NCI-H1105 (cell line): ENCODE measurements around the gene RAE1.

Experiments used
- DNase-seq: peaks from one replicate; lab custom pipeline; 2025; lab: John Stamatoyannopoulos, UW

The RAE1 gene

DNA sequence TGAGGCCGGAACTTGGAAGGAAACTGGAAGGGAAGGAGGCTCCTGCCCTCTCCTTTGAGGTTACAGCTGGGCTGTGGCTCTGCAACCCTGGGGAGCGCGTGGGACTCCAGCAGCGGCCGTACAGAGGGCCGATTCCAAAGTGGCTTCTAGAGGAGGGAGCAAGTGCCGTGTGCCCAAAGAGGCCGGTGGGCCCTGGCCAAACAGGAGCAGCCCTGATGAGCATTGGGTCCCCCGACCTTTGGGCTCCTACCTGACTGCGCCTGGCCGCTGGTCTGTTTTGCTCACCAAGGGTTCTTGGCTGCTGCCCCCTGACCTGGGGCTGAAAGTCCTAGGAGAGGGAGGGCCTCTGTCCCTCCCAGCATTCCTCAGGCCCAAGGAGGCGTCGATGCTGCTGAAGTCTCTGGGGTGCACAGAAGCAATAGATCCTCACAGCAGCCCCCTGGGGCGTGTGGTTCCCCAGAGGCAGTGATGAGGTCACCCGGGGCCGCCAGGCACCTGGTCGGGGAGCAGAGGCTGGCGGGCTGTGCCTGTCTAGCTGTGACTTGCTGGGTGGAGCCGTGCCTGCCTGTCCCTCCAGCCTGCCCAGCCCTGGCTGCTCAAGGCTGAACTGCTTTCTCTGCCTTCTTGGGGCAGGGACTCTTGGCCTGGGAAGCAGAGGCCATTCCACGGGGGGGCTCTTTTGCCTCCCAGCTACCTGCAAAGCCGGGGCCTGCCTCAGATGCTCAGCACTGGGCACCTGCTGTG, 49.9 kb downstream of the RAE1 start:
- DNase-seq = no peak

GRCh38 chr20:57401565-57401918, 50.5 kb downstream of the RAE1 start:
- DNase-seq = no peak

GRCh38 chr20:57402206-57403125, 51.4 kb downstream of the RAE1 start:
- DNase-seq = no peak

GRCh38 chr20:57403216-57403615, 52.2 kb downstream of the RAE1 start:
- DNase-seq = no peak

DNA sequence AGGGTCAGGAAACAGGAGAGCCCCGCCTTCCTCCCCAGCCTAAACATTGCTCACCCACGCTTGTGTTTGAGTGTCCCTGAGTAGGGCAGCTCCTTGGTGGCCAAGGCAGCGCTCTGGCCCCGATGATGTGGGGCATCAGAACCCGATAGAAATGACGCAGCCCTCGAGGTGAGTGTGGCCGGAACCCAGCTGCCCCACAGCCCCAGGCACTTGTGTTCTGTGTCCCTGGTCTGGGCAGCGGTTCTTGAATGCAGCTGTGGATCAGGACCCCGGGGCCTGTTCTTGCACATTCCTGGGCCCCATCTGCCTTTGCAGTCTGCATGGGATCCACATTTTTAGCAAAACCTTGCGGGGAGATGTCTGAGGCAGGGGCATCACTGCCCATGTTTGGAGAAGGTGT, 53.0 kb downstream of the RAE1 start:
- DNase-seq = no peak

- DNase-seq = no peak
Measured at GRCh38 chr20:57404419-57405072, 53.5 kb downstream of the RAE1 start.

- no peak for DNase-seq
Measured at GRCh38 chr20:57405236-57406016, 54.4 kb downstream of the RAE1 start.

GRCh38 chr20:57407541-57407956, 56.5 kb downstream of the RAE1 start:
- no peak for DNase-seq

DNA sequence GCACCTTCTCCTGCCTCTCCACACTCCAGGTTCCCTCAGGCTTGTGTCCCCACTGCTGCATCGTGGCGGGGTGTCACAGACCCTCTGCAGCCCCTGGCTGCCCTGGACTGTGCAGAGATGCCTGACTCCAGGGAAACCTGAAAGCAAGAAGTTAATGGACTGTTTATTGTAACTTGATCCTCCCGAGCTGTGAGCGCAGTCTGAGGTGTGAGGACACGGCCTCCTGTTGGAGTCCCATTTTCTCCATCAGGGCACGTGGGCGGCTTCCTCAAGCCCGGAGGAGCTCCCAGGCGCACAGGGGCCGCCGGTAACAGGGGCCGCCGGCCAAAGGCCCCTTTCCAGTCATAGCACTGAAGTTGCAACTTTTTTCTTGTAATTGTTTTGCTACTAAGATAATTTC, 57.1 kb downstream of the RAE1 start:
- DNase-seq = no peak

DNA sequence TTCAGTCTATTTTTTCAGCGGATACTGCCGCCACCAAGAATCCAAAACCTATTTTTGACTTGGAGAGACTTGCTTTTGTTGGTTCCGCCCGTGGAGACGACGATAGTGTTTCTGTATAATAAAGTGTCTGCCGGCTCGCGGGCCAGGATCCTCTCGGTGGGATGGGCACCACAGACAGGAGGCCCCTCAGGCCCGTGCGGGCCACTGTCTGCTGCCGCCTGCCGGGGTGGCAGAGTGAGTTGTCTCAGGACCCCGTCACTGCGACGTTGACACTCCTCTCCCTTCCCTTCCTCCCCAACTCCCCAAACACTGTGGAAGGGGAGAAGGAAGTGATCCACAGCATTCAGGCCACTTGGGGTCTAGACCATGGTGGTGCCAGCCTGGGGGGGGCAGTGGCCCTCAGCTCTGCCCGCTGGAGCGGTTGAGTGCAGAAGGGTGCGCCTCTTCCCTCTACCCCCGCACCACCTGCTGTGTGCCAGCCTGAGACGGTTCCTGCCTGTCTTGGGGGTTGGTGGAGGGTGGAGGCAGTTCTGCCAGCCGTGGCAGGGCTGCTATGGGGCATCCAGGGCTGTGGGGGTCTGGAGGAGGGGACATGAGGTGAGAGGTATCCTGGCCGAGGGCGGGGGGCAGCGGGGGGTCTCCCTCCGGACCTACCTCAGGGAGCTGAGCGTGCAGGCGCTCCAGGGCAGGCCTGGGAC, 57.6 kb downstream of the RAE1 start:
- DNase-seq = no peak

GRCh38 chr20:57409316-57409671, 58.2 kb downstream of the RAE1 start:
- DNase-seq = no peak

DNA sequence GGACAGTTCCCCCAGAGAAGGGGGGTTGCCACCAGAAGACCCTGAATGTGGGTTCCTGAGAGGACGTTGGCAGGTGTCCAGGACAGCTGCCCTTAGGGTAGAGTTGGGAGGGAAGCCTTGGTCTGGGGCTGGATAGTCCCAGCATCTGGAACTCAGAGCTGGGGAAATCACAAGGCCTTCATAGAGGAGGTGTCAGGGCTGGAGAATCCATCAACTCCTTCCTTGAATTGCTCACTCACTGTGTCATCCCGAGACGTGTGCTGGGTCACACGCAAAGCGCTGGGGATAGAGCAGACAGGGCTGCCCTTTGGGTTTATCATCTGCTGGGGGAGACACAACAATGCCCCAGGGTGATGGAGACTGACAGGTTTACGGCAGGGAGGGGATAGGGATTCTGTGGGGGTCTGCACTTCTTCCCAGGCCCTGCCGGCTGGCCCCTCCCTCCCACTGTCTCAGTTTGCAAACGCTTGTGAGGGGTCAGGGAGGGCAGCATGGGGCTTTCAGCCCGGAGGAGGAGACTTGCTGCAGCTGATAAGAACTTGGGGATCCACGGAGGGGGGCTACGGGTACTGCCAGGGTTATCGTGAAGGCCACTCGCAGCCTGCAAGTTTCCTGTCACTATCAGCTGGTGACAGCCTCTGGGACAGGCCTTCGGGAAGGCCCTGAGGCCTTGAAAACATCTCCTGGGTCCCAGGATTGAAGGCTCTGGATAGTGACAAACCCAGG, 58.8 kb downstream of the RAE1 start:
- DNase-seq = no peak

- no peak for DNase-seq
Measured at GRCh38 chr20:57410398-57410920, 59.4 kb downstream of the RAE1 start.

DNA sequence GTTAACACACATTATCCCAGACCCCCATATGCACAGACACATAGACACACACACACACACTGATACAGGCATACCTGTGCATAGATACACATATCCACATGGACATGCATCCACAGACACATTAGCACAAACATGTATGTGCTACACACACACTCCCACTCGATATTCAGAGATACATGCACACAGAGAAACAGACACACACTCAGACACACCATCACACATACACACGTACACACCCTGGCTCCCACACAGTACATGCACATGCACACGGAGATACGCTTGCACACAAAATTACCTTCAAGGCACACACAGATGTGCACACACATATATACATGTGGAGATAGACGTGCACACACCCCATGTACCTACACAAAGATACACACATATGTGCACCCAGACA, 59.9 kb downstream of the RAE1 start:
- no peak for DNase-seq

DNA sequence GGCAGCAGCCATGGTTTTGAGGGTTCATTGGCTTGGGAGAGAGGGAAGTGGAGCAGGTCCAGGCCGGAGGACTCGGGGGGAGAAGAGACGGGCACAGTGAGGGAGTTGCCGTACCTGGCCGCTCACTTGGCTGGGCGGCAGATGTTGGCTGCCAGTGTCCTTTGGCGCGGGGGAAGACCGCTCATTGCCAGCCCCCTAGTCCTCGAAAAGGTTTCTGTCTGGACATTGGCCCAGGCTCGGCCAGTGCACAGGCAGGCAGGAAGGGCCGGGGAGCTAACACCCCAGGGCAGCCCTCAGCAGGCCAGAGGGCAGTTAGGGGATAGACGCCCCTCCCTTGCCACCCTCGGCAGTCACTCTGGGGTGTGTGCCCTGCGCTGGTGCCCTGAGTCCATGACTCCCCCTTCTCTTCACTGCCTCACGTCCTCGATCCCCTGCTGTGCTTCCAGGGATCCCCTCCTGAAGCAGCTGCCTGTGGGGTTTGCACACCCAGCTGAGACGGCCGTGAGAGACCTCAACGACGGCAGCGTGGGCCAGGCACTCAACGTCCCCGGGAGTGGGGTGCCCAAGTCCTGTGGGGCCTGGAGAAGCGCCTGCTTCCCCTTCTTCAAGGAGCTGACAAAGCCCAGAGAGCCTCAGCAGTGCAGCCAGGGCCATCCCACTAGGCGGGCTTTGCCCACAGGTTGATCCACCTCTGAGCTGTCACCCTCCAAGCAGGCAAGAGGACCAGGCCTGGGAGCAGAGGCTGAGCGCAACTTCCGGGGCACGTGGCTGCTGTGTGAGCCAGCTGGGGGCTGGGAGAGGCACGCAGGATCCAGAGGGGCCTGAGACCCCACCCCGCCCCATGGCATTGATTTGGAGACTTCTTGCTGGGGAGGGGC, 60.6 kb downstream of the RAE1 start:
- no peak for DNase-seq

DNA sequence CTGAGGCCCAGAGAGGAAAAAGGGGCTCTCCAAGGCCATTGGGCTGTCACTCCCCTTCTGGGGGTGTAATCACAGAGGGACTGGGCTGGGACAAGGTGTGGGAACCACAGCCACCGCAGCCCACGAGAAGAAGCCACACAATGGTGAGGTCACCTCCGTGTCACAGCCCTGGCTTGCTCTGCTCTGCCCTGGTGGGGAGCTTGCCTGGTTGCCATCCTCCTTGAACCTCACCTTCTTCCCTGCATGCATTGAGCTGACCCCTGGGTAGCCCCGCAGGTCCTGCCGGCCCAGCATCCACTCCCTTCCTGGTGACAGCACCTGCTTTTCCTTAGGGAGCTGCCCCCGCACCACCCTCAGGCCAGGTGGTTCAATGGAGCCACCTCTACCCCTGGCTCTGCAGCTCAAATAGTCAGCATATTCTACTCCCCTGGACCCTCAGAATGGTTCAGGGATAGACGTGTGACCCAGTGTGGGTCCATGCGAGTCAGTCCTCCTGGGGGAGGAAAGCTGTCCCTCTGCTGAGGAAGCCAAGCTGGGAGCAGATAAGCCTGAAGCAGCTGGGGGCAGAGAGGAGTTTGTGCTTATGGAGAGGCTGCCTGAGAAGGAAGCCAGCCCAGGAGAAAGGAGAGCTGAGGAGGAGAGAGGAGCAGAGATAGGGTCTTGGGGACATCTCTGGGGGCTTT, 61.4 kb downstream of the RAE1 start:
- DNase-seq = no peak

DNA sequence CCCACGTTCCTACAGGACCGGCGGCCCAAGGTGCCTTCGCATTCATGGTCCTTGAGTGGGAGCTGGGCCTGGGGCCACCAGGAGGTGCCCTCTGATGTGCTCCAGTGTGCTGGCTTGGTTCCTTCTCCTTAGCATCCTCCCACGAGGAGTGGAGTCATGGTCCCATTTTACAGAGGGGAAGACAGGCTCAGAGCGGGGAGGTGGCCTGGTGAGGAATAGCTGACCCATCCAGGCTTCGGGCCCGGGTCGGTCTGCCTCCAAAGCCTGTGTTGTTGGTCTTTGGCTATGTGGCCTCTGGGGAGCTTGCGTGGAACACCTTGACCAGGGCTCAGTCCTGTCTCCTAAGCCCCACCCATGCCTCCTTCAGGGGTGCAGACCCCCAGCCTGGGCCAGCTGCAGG, 62.9 kb downstream of the RAE1 start:
- no peak for DNase-seq

- DNase-seq = no peak
Measured at GRCh38 chr20:57414867-57415592, 64.0 kb downstream of the RAE1 start.
